ENCODE results near the gene SPIRE2. TPM values are rescaled to one million over a fixed set of nuclear protein-coding genes. Genes with fewer than 3 reads are reported as not detected.
"Not testable (repeated sequence)": the region's sequence is repeated elsewhere in the genome, so short reads cannot be mapped to it uniquely, and the experiment has no call there.

SPIRE2 gene
- total RNA-seq, 1 experiment from 2014 or later, result 1.0 TPM

GRCh38 chr16:89798832-89799370, 29.4 kb upstream of the SPIRE2 start:
- no peak overlapping the region for H3K4me2 ChIP-seq (ENCODE audit: low read depth, low read length, poor library complexity, severe bottlenecking)
- no peaks in the 10 kb centered on the region for H3K4me1 ChIP-seq (ENCODE audit: low read length)
- H3K79me2 ChIP-seq (ENCODE audit: low read length), result 0 out of 2 replicates have a peak, but pooled peaks cover under 1% of the 10 kb centered on the region
- peaks cover 25% of the 10 kb centered on the region for H3K36me3 ChIP-seq (ENCODE audit: insufficient read depth, low read length)
- H3K9ac ChIP-seq (ENCODE audit: low read length), result no peak overlapping the region
- no peak overlapping the region for H2AFZ ChIP-seq (ENCODE audit: low read length)
- H3K27me3 ChIP-seq (ENCODE audit: low read length), result no peaks in the 10 kb centered on the region
- DNase-seq, result no peak
- no peak overlapping the region for H3K27ac ChIP-seq (ENCODE audit: low read length)
- H3K9me2 ChIP-seq (replicated peaks; ENCODE audit: insufficient read depth, low read length), result no peaks in the 10 kb centered on the region
- H4K20me1 ChIP-seq (ENCODE audit: insufficient read depth, low read depth, low read length), result no peaks in the 10 kb centered on the region; the same call in 1 of the 2 replicates
- no peaks in the 10 kb centered on the region for H3K9me3 ChIP-seq (ENCODE audit: low read length)
- no peak overlapping the region for H3K4me3 ChIP-seq (ENCODE audit: low read length)

GRCh38 chr16:89801800-89802199, 26.5 kb upstream of the SPIRE2 start:
- no peak overlapping the region for H2AFZ ChIP-seq (ENCODE audit: low read length)
- H3K4me3 ChIP-seq (ENCODE audit: low read length), result no peak overlapping the region
- H3K79me2 ChIP-seq (ENCODE audit: low read length), result 0 out of 2 replicates have a peak, but pooled peaks cover 3% of the 10 kb centered on the region
- peaks cover 23% of the 10 kb centered on the region for H3K36me3 ChIP-seq (ENCODE audit: insufficient read depth, low read length)
- H3K9me2 ChIP-seq (replicated peaks; ENCODE audit: insufficient read depth, low read length), result no peaks in the 10 kb centered on the region
- no peaks in the 10 kb centered on the region for H3K27me3 ChIP-seq (ENCODE audit: low read length)
- H3K27ac ChIP-seq (ENCODE audit: low read length), result no peak overlapping the region
- no peaks in the 10 kb centered on the region for H3K9me3 ChIP-seq (ENCODE audit: low read length)
- H3K4me2 ChIP-seq (ENCODE audit: low read depth, low read length, poor library complexity, severe bottlenecking), result no peak overlapping the region
- H4K20me1 ChIP-seq (ENCODE audit: insufficient read depth, low read depth, low read length), result no peaks in the 10 kb centered on the region; the same call in 1 of the 2 replicates
- no peaks in the 10 kb centered on the region for H3K4me1 ChIP-seq (ENCODE audit: low read length)
- no peak for DNase-seq
- no peak overlapping the region for H3K9ac ChIP-seq (ENCODE audit: low read length)

- Histone ChIP-seq H3K9me3 (ENCODE audit: low read length) (no peaks in the 10 kb centered on the region), H2AFZ (ENCODE audit: low read length) (no peak overlapping the region), H4K20me1 (ENCODE audit: insufficient read depth, low read depth, low read length) (no peaks in the 10 kb centered on the region), H3K9ac (ENCODE audit: low read length) (no peak overlapping the region), H3K4me2 (ENCODE audit: low read depth, low read length, poor library complexity, severe bottlenecking) (no peak overlapping the region), H3K4me1 (ENCODE audit: low read length) (no peaks in the 10 kb centered on the region), H3K27me3 (ENCODE audit: low read length) (no peaks in the 10 kb centered on the region), H3K4me3 (ENCODE audit: low read length) (no peak overlapping the region), H3K79me2 (ENCODE audit: low read length) (0 out of 2 replicates have a peak, but pooled peaks cover 3% of the 10 kb centered on the region), H3K9me2 (replicated peaks; ENCODE audit: insufficient read depth, low read length) (no peaks in the 10 kb centered on the region), H3K36me3 (ENCODE audit: insufficient read depth, low read length) (peaks cover 16% of the 10 kb centered on the region), H3K27ac (ENCODE audit: low read length) (no peak overlapping the region)
- DNase-seq, result no peak
These were observed 23.0 kb upstream of the SPIRE2 start for GRCh38 chr16:89805136-89805905.

DNA sequence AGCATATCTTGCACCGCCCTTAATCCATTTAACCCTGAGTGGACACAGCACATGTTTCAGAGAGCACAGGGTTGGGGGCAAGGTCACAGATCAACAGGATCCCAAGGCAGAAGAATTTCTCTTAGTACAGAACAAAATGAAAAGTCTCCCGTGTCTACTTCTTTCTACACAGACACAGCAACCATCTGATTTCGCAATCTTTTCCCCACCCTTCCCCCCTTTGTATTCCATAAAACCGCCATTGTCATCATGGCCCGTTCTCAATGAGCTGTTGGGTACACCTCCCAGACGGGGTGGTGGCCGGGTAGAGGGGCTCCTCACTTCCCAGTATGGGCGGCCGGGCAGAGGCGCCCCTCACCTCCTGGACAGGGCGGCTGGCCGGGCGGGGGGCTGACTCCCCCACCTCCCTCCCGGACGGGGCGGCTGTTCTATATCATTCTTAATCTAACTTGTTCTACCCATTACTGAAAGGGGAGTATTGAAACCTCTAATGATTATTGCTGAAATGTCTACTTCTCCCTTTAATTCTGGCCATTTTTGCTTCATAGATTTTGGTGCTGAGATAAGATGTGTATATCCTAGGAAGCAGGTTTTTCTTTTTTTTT, 21.6 kb upstream of the SPIRE2 start:
- not testable (repeated sequence) for H2AFZ ChIP-seq (ENCODE audit: low read length); H3K4me2 ChIP-seq (ENCODE audit: low read depth, low read length, poor library complexity, severe bottlenecking); H3K9me2 ChIP-seq (replicated peaks; ENCODE audit: insufficient read depth, low read length); H3K27ac ChIP-seq (ENCODE audit: low read length); H3K4me1 ChIP-seq (ENCODE audit: low read length); H3K9me3 ChIP-seq (ENCODE audit: low read length); DNase-seq; H3K79me2 ChIP-seq (ENCODE audit: low read length); H4K20me1 ChIP-seq (ENCODE audit: insufficient read depth, low read depth, low read length); H3K9ac ChIP-seq (ENCODE audit: low read length); H3K4me3 ChIP-seq (ENCODE audit: low read length); H3K27me3 ChIP-seq (ENCODE audit: low read length)
- H3K36me3 ChIP-seq (ENCODE audit: insufficient read depth, low read length), result peaks cover 28% of the 10 kb centered on the region

- Histone ChIP-seq H3K4me1 (ENCODE audit: low read length) (no peaks in the 10 kb centered on the region), H3K36me3 (ENCODE audit: insufficient read depth, low read length) (peaks cover 26% of the 10 kb centered on the region), H3K27ac (ENCODE audit: low read length) (no peak overlapping the region), H3K9me3 (ENCODE audit: low read length) (no peaks in the 10 kb centered on the region), H2AFZ (ENCODE audit: low read length) (no peak overlapping the region), H4K20me1 (ENCODE audit: insufficient read depth, low read depth, low read length) (no peaks in the 10 kb centered on the region), H3K4me3 (ENCODE audit: low read length) (no peak overlapping the region), H3K27me3 (ENCODE audit: low read length) (no peaks in the 10 kb centered on the region), H3K9me2 (replicated peaks; ENCODE audit: insufficient read depth, low read length) (no peaks in the 10 kb centered on the region), H3K9ac (ENCODE audit: low read length) (no peak overlapping the region), H3K79me2 (ENCODE audit: low read length) (peaks cover 12% of the 10 kb centered on the region), H3K4me2 (ENCODE audit: low read depth, low read length, poor library complexity, severe bottlenecking) (no peak overlapping the region)
- no peak for DNase-seq
These were observed 19.8 kb upstream of the SPIRE2 start for GRCh38 chr16:89808475-89808874.

GRCh38 chr16:89811321-89811720, 17.0 kb upstream of the SPIRE2 start:
- Histone ChIP-seq H3K27me3 (ENCODE audit: low read length) (no peaks in the 10 kb centered on the region), H3K27ac (ENCODE audit: low read length) (no peak overlapping the region)

DNA sequence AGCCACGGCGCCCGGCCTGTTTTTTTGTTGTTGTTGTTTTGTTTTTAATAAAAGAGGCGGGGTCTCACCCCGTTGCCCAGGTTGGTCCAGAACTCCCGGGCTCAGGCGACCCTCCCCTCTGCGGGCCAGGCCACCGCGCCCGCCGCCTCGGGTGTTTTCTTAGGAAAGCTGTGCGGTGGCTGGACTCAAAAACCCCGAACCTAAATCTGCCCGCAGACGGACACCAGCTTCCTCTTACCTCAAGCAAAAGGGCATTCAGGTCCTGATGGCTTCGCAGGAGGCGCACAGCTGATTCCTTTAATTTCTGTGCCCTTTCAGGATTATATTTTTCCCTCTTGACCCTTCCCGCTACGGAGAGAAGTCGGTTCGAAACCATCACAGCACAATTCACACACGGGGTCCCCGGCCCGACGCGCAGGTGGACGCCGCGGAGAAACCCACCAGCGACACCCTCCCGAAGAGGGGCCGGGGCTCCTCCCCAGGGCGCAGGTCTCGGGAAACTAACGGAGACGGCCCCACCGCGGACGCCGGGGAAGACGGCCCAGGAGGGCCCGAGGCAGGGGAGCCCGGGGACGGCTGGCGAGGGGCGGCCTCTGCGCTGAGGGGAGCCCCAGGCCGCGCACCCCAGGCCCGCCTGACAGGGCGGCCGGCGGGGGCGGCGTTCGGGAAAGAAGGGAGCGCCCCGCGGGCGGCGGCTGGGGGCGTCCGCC, 12.5 kb upstream of the SPIRE2 start:
- peak overlapping the region; percentile 92 for H3K4me3 ChIP-seq (ENCODE audit: low read length)
- H3K36me3 ChIP-seq (ENCODE audit: insufficient read depth, low read length), result peaks cover 7% of the 10 kb centered on the region
- peak overlapping the region; percentile 88 for H3K4me2 ChIP-seq (ENCODE audit: low read depth, low read length, poor library complexity, severe bottlenecking)
- peak overlapping the region; percentile 41 for H3K27ac ChIP-seq (ENCODE audit: low read length)
- no peaks in the 10 kb centered on the region for H4K20me1 ChIP-seq (ENCODE audit: insufficient read depth, low read depth, low read length)
- DNase-seq, result peak; percentile 65
- H3K9ac ChIP-seq (ENCODE audit: low read length), result peak overlapping the region; percentile 81
- H3K79me2 ChIP-seq (ENCODE audit: low read length), result peaks cover 35% of the 10 kb centered on the region
- no peaks in the 10 kb centered on the region for H3K27me3 ChIP-seq (ENCODE audit: low read length)
- peaks cover 28% of the 10 kb centered on the region for H3K4me1 ChIP-seq (ENCODE audit: low read length)
- no peaks in the 10 kb centered on the region for H3K9me2 ChIP-seq (replicated peaks; ENCODE audit: insufficient read depth, low read length)
- no peaks in the 10 kb centered on the region for H3K9me3 ChIP-seq (ENCODE audit: low read length)
- no peak overlapping the region for H2AFZ ChIP-seq (ENCODE audit: low read length)

More at GRCh38 chr16:89811321-89811720, 17.0 kb upstream of the SPIRE2 start:
- H2AFZ ChIP-seq (ENCODE audit: low read length), result no peak overlapping the region
- peaks cover 20% of the 10 kb centered on the region for H3K36me3 ChIP-seq (ENCODE audit: insufficient read depth, low read length)
- no peak overlapping the region for H3K4me2 ChIP-seq (ENCODE audit: low read depth, low read length, poor library complexity, severe bottlenecking)
- peaks cover 21% of the 10 kb centered on the region for H3K4me1 ChIP-seq (ENCODE audit: low read length)
- no peak for DNase-seq
- H3K9me2 ChIP-seq (replicated peaks; ENCODE audit: insufficient read depth, low read length), result no peaks in the 10 kb centered on the region
- no peak overlapping the region for H3K4me3 ChIP-seq (ENCODE audit: low read length)
- H3K79me2 ChIP-seq (ENCODE audit: low read length), result peaks cover 35% of the 10 kb centered on the region
- H3K9me3 ChIP-seq (ENCODE audit: low read length), result no peaks in the 10 kb centered on the region
- no peaks in the 10 kb centered on the region for H4K20me1 ChIP-seq (ENCODE audit: insufficient read depth, low read depth, low read length)
- no peak overlapping the region for H3K9ac ChIP-seq (ENCODE audit: low read length)
